G401 (cell line): ENCODE data around the gene RFT1. TPM values are rescaled to one million over a fixed set of nuclear protein-coding genes. Genes with fewer than 3 reads are reported as not detected.
"Not testable (repeated sequence)": the region's sequence is repeated elsewhere in the genome, so short reads cannot be mapped to it uniquely, and the experiment has no call there.

Experiments
- DNase-seq: peaks from one replicate; pipeline ENCODE4 v3.0.0-alpha.2; 2015; ENCODE audit warnings: low spot score
- in situ Hi-C: cut with HindIII; loops from 2 replicates; pipeline ENCODE4 v1.10.0; 2016; ENCODE audit warnings: low sequenced_read_pairs, mixed read lengths
- total RNA-seq: library from RNA; depleted of rRNA; stranded (reverse); fragments of >200 nt; shearing (Covaris generic); gene quantifications from 2 replicates; pipeline ENCODE4 v1.2.3, GENCODE V29; 2014

RFT1 gene
- total RNA-seq, 1 experiment from 2014 or later: 13.6 TPM

DNA sequence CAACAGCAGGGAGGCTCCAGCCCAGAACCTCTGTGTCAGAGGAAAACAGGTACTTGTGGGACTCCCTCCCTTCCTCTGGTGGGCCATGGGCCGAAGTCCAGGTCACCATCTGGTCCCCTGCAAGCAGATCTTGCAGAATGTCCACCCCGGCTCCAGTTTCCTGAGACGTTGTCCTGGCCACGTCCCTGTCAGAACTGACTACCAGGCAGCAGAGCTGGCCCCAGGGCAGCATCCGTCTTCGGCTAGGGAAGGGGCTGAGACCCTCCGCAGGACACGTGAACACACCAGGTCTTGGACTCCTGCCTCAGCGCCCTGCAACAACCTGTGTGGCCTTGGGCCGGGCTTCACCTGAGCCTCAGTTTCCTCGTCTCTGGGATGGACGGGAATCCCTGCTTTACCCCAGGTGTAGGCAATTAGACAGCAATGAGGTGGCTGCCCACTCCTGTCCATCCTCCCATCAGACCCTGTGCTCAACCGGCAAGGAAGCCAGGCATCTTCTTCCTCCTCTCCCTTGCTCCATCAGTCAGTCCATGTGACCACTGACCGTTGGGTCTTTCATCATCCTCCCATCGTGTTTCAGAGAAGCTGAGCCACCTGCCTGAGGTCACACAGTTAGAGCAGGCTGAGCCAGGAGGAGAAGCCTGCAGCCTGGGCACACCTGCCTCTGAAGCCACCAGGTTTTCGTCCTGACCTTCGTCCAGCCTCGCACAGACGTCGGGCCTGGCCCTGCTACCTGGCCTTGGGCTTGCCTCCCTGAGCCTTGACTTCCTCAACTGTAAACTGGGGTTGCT lies 21.8 kb upstream of the RFT1 start:
- in situ Hi-C loops: no loop called here
- DNase-seq: no peak

DNA sequence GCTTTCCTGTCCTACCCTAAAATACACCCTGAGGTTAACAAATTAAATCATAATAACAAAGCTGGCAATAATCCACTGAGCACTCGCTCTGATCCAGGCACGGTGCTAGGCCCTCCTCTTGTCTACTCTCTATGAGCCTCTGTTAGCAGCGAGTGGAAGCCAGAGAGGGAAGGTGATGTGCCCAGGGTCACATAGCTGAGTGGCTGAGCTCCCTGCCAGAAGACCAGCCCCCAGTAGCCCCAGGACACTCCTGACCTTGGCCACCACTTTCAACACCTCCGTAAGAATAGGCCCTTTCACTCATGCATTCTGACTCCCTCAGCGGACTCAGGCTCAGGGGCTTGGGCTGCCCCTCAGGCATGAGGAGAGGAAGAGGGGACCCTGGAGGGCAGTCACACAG lies 21.2 kb upstream of the RFT1 start:
- no peak for DNase-seq
- in situ Hi-C loops: no loop called here

DNA sequence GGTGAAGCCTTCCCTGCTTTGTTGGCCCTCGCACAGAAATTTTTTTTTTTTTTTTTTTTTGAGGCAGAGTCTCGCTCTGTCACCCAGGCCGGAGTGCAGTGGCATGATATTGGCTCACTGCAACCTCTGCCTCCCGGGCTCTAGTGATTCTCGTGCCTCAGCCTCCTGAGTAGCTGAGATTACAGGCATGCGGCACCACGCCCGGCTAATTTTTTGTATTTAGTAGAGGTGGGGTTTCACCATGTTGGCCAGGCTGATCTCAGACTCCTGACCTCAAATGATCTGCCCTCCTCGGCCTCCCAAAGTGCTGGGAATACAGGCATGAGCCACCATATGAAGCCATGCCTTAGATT lies 20.8 kb upstream of the RFT1 start:
- DNase-seq, in situ Hi-C loops: not testable (repeated sequence)

DNA sequence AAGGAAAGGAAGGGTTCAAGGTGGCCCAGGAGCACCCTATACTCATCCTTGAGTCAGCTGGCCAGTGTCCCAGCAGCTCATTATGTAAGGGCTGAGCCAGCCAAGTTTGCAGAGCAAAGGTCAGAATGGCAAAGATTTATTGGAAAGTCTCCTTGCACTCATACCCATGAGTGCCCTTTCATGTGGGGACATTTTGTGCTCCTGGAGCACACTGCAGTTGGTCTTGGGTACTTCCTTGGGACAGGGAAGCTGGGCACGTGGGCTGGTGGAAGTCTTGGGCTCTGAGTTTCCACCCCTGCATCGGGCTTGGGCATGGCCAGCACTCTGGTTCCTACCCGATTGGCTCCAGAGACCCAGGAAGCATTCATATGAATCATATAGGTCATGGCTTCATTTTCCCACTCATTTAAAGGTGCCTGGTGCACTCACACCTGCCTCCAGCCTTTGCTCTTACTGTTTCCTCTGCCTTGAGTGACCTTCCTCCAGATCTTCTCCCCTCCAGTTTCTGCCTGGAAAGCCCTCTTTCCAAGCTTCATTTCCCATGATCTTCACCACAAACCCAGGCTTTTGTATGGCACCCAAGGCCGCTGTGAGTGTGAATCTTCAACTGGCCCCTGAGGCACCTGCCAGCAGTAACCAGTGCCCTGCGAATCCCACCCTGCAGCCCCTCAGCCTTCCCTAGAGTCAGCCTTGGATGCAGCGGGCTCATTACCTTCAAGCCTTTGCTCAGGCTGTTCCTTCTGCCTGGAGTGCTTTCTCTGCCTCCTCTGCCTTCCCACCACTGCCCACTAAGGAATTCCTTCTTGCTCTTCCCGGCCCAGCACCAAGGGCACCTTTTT lies 20.2 kb upstream of the RFT1 start:
- in situ Hi-C loops: no loop called here
- DNase-seq: no peak

DNA sequence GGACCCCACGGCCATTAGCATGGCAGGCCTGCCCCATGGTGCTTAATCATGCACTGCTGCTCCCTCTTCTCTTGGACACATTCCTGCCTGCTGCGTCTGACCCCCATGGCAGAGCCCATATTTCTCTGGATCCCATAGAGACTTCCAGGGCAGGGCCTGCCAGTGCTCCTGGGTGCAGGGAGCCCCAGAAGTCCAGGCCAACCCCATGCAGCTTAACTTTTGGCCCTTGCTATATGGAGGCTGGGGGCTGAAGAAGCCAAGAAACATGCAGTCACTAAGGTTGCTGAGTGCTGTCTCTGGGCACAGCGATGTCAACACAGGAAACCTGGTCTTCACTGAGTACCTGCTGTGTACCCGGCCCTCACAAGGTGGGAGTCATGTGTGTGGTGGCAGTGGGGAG lies 19.5 kb upstream of the RFT1 start:
- DNase-seq: no peak
- in situ Hi-C loops: no loop called here

DNA sequence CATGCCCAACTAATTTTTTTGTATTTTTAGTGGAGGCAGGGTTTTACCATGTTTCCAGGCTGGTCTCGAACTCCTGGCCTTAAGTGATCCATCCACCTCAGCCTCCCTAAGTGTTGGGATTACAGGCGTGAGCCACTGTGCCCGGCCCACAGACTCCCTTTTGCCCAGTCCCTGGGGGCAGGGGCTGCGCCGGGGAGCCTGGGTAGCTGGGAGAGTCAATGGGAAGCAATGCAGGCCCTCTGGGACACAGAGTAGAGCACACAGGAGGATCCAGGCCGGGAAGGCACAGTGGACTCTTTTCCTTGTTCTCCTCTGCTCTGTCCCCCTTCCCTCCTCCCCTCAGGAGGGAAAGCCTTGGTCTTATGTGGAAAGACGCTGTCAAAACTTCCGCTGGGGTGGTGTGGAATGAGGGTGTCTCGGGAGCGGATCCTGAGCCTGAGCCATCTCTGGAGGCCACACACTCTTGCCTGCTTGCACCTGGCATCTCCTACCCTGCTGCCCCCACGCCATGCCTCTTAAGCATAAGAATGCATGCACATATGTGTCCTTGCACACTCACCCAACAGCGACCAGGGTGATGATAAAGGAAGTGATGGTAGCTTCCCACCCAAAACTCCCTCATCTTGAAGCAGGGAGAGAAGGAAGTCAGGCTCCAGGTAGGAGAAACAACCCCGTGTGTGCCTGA lies 18.9 kb upstream of the RFT1 start:
- in situ Hi-C loops: no loop called here

DNA sequence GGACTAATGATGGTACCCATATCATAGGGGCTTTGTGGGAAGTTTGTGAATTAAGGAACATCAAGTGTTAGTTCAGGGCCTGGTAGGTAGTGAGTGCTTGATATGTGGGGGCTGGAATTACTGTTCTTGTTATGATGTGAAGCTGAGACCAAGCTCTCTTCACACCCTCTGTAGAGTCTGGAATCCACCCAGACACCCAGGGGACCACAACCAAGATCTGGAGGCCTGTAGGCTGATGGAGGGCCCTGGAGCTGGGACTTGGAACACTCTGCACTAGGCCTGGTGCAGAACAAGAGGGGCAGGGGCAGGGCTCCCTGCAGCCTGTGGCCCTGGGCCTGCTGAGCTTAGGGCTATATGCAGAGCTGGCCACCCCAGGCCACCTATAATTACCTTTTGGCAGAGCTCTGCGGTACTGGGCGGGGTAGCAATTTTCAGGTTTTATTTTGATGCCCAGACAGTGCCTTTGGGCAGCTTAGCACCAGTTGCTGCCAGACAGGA lies 17.7 kb upstream of the RFT1 start:
- DNase-seq: no peak
- in situ Hi-C loops: no loop called here

More for the DNA sequence above, 18.9 kb upstream of the RFT1 start:
- no peak for DNase-seq

DNA sequence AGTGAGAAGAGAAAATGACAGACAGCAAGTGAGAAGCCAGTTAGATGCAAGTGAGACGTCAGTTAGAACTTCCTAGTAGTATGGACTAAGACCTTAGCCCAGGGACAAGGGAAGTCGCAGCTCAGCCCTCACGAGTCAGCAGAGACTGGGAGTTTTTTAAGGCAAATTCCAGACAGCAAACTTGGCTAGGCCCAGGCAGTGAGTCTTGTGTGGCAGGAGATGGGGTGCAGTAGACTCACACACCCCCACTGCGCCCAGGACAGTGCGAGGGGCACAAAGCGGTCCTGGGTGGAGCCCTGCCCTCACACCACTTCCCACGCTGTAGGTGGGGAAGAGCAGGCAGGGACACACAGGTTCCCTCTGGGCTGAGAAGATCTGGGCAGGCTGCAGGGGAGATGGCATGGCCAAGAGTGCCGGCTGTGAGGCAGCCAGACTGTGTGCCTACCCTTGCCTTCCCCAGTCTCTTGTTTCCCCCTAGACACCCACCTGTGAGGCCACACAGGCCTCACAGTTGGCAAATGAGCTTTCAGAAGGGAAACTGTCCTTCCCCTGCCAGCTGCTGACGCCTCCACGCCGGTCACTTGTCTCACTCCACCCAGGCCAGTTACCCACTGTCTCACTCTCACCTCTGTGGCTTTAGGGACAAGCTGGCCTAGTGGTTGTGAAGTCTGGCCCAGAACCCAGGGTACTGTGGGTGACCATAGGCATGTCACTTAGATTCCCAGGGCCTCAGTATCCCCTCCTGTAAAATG lies 17.1 kb upstream of the RFT1 start:
- DNase-seq: no peak
- in situ Hi-C loops: no loop called here

DNA sequence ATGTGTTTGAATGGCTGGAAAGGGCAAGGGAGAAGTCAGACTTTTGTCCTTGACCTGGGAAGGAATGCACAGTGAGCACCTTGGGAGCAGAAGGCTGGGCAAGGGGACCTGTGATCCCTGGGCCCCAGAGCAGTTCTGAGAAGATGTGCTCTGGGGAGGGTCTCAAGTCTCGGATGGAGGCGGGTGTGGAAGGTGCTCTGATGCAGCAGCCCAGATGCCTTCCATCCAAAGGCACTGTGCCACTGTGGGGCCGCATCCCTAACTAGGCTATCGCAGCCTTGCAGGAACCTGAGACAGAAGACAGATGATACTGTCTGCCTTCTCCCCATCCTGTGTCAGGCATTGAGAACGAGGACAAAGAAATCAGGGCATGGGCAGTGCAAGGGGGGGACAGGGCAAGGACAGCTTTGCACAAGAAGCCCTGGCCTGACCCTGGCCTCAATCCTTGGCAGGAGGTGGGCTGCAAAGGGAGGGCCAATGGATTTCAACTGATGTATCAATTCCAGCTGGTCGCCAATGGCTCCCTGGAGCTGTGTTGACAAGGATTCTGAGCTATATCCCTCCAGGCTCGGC lies 16.2 kb upstream of the RFT1 start:
- in situ Hi-C loops: no loop called here
- no peak for DNase-seq

DNA sequence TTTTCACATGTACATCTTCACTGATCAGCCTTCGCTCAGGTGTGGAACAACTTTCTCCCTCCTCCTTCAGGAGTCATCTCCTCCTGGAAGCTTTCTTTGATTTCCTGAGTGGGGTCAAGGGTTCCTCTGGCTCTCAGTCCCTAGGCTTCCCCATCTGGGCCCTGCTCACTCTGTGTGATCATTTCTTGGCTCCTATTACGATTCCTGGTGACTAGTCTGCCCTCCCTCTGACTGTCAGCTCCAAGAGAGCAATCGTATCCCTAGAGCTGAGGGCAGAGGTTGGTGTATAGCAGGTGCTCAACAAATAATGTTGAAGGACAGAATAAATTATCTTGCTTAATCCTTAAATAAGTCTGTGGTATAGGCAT lies 15.5 kb upstream of the RFT1 start:
- DNase-seq: no peak
- in situ Hi-C loops: no loop called here

DNA sequence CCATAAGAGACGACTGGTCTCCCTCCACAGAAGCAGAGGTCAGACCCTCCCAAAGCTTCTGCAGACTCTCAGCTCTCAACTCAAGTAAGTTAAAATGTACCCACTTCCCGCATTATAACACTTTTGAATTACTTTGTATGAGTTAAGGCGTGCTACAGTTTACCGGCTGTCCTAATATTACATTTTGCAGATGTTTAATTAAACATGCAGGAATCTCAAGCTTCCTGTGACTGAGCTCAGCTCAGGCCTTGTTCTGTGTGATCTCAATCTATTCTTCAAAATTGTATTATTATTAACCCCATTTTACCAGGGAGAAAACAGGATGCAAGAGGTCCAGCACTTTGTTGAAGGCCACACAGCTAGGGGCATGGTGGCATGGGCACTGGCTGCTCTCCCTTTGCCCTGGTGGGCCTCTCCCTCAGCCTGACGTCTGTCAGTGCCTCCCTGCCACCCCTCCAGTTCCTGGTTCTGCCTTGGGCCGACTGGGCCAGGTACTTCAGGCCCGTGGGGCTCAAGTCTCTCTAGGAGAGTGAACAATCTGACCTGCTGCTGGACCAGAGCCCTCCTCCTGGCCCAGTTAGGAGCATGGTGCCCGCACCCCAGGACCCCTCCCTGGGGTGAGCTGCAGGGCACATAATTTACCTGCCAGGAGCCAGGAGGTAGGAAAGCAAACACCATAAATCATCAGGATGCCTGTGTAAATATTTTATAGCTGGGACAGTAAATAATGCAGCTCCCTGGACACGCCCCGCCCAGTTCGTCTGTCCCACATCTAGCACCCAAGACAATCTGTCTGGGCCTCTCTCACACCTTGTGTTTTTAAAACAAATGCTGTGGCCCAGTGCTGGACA lies 14.9 kb upstream of the RFT1 start:
- in situ Hi-C loops: no loop called here

DNA sequence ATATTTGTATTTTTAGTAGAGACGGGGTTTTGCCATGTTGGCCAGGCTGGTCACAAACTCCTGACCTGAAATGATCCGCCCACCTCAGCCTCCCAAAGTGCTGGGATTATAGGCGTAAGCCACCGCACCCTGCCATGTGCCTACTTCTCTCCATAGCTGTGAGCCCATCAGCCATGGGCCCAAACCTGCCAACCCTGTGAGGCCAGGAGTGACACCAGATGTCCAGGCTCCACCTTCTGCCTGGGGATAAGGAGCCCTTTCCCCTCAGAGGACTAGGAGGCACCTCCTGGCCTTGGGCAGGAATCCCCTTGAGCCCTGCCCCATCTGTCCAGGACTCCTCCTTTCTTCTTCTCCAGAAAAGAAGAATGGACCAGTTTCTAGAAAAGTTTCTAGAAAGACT lies 14.2 kb upstream of the RFT1 start:
- DNase-seq: no peak
- in situ Hi-C loops: no loop called here

More for the DNA sequence above, 14.9 kb upstream of the RFT1 start:
- DNase-seq: no peak

DNA sequence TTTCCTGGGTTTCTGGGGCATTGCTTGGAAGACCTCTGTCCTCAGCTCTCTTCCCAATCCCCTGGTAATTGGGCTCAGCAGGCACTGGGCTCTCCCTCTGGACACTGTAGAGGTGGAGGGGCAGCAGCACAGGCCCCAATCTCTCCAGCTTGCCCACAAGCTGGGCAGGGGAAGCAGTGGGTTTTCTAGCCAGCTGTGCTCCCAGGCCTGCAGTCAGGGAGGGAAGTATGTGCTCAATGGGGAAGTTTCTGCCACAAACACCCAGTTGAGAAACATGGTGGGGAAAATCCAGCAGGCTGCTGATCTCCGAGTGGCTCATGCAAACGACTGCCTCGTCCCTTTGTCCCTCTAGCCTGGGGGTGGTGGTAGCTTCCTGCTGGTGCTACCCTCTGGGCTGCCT lies 12.8 kb upstream of the RFT1 start:
- in situ Hi-C loops: no loop called here
- no peak for DNase-seq

DNA sequence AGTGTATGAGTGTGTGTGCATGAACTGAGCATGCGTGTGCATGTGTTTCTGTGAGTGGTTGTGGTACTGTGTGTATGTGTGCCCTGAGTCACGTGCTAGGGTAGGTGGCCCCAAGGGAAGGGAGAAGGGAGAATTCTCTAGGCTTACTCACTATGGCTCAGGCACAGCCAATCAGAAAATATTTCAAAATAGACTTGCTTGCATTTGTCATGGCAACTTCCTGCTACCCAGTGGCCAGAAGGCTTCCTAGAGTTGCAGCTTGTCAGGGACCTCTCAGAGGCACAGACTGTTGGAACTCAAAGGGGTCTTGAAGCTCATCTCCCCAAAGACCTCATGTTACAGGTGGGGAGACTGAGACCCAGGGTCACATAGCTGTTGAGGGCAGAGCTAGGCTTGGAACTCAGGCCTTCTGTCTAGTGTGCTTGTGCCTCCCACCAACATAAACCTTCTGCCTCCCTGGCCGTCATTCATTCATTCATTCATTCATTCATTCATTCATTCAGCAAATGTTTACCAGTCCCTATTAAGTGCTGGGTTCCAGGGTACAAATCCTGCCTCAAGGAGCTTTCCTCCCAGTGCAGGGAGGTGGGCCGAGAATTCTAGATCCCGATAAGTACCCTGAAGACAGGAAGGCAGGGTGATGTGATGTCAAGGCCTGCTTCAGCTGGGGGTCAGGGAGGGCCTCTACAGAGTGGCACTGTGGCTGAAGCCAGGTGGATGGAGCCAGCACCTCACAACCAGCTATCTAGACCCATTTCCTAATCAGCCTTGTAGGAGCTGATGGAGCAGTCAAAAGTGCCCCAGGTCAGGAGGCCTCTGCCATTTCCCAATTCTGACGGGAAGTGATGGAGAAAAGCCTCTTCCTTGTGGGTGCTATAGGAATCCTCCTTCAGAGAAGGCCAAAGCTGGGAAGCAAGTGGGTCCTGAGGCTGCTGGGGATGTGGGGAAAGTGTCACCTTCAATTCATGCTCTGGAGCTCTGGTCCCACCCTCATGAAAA lies 10.9 kb upstream of the RFT1 start:
- in situ Hi-C loops: no loop called here
- DNase-seq: no peak

DNA sequence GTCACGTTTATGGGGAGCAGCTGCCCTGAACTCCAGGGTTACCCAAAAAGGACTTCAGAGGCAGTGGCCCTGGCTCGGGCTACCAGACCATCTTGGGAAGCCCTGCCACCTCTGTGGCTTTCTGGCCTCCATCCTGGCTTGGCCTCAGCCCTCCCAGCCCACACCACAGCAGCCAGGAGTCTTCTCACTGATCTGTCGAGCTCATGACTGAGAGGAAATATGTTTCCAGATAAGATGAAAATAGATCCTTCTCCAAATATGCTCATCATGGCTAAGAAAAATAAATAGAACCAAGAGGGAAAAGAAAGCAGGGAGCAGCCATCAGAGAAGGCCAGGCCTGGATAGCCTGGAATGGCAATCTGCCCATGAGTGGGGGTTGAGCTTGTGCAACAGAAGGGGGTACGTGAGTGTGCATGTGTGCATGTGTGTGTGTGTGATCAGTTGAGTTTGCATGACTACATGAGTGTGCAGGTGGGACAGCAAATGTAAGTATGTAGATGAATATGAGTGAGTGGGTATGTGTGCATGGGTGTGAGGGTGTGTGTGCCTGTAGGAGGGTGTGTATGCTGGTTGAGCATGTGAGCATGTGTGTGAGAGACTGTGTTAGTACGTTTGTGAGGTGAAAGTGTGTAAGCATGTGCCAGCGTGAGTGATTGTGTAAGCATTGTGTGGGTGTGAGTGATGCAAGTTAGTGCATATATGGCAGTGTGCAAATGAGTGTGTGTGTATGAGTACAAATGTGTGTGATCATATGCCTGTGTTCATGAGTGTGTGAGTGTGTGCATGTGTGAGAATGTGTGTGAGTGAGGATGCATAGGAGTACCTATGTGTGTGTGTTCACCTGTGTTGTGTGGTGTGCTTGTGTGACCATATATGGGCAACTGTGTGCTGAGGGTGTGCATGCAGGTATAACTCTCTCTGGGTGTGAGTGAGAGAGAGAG lies 9.9 kb upstream of the RFT1 start:
- no peak for DNase-seq
- in situ Hi-C loops: no loop called here

DNA sequence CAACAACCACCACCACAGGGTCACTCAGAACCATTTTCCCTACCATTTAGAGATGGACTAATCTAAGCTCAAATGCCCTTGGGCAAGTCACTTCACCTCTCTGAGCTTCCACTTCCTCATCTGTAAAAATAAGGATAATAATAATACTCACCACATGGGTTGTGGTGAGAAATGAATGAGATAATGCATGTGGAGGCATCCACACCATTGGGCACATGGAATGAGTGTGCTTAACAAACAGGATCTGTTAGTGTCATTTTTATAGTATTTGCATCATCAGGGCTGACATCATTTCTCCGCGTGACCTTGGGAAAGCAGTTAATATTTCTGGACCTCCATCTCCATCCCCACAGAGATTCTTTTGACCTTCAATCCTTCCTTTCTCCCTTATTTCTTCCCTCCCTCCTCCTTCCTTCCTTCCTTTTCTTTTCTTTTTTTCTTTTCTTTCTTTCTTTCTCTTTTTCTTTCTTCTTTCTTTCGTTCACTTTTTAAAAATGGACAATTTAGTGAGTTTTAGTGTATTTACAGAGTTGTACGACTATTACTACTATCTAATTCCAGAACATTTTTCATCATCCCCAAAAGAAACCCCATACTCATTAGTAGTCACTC lies 7.7 kb upstream of the RFT1 start:
- in situ Hi-C loops: no loop called here
- DNase-seq: no peak
